GM20000 (cell line): ENCODE data around the gene JAKMIP1.

ENCODE experiments used
- DNase-seq: peaks from one replicate; pipeline ENCODE4 v3.0.0; 2012; ENCODE audit warnings: low spot score
- CTCF ChIP-seq: IDR thresholded peaks from 2 replicates; pipeline ENCODE4 v1.5.1; 2012; ENCODE audit warnings: mild to moderate bottlenecking, control low read depth; ENCODE audit errors: extremely low read depth, missing control alignments

Gene JAKMIP1

GRCh38 chr4:6121276-6121850 is 79.0 kb downstream of the JAKMIP1 start:
- no peak for TF ChIP-seq CTCF
- DNase-seq = no peak

GRCh38 chr4:6120361-6120760 is 80.0 kb downstream of the JAKMIP1 start:
- no peak for DNase-seq
- TF ChIP-seq CTCF = no peak

DNA sequence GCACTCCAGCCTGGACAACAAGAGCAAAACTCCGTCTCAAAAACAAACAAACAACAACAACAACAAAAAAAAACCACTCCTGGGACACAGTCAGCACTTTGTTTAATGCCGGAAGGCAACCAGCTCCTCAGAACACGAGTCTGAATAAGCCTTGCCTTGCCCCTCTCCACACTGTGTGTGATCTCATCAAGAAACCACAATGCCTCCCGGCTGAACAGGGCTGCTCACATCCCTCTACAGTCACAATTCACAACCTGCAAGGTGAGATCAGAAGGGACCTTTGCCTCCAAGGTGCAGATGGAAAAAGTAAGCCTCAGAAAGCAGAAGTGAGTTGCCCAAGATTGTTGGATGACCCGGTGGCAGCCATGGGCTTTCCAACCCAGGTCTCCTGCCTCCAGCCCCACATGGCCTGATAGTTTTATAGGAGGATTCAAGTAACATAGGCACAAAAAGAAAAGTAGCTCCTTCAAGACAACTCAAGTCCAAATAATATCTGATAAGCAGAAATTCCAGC is 80.8 kb downstream of the JAKMIP1 start:
- no peak for TF ChIP-seq CTCF
- DNase-seq = no peak

- no peak for DNase-seq
- TF ChIP-seq CTCF = no peak
Observed at GRCh38 chr4:6118201-6118600, 82.1 kb downstream of the JAKMIP1 start.

DNA sequence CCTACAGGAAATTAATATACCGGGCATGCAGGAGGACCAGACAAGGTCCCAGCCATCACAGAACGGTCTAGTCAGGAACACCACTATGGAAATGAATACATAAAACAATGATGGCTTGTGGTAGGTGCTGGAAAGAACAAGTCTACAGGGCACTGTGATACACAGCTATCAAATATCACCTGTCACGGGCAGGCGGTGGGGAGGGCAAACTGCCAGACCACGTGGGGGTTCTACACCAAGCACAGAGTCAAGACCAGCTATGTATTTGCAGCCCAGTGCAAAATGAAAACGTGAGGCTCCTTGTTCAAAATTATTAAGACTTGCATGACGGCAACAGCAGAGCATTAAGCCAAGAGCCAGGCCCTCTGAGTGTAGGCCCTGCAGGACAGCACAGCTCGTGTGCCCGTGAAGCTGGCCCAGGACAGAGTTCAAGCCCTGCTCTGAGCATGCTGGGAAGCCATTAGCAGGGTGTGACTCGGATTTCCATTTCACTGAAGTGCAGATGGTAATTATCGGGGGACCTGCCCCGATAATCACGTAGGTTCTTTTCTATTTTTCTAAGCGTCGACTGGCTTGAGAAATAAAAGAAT is 83.6 kb downstream of the JAKMIP1 start:
- no peak for DNase-seq
- no peak for TF ChIP-seq CTCF

- TF ChIP-seq CTCF = no peak
- no peak for DNase-seq
Observed at GRCh38 chr4:6115746-6116586, 84.4 kb downstream of the JAKMIP1 start.

GRCh38 chr4:6115342-6115741 is 85.0 kb downstream of the JAKMIP1 start:
- no peak for TF ChIP-seq CTCF
- no peak for DNase-seq
